ENCODE measurements around the gene CELF4. TPM values are rescaled to one million over a fixed set of nuclear protein-coding genes. Genes with fewer than 3 reads are reported as not detected.

The CELF4 gene
- total and polyA plus RNA-seq, 10 of the 15 experiments (the other 5 are each of a cell fraction or from before 2014, with no cell fraction given) = 0.03 to 0.32 TPM; not detected in 8

DNA sequence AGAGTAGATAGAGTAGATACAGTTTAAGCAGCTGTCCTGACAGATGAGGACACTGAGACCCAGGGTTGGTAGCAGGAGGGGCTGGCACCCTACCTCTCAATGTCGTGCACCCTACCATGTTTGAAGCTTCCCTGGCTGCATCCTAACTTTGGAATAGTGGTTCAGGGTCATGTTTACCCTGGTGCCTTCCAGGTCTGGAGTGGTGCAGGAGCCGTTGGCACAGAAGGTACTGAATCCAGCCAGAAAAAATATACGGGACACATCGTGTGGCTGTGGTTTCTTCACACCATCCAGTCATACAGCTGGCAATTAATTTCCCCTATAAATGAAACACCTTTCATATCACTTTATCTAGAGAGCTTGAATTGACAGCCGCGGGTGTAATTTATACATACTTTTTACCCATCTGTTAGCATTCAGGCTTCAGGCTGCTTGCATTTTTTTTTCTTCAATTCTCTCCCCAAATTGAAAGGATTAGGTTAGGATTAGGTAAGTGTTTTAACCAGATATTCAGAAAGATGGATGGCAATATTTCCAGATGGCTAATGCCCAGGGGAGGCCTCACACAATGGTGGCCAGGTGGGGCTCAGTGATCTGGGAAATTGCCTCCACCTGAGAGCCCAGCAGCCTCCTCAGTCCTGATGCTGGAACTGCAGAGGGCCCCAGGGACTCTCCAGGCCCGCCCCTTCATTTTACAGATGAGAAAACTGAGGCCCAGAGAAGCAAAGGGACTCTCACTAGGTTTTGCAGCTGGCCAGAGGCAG lies 127.0 kb downstream of the CELF4 start (continued):
- TF ChIP-seq HDAC6 (IDR thresholded peaks at IDR 0.05; ENCODE audit: unreplicated experiment) (no peak), SP1 (IDR thresholded peaks at IDR 0.05; ENCODE audit: low read depth, low read length) (no peak), NFYB (IDR thresholded peaks at IDR 0.05; ENCODE audit: insufficient read depth, low read depth, low read length) (no peak), RUNX3 (IDR thresholded peaks at IDR 0.05; ENCODE audit: low read length) (no peak), MYB (IDR thresholded peaks at IDR 0.05; ENCODE audit: borderline replicate concordance, low read depth, low read length) (no peak), ETV6 (conservative IDR thresholded peaks at IDR 0.05 in 1 of 2, IDR thresholded peaks at IDR 0.05 in 1 of 2; ENCODE audit: borderline replicate concordance in 1 of 2, low read depth in 1 of 2) (no peak), WRNIP1 (IDR thresholded peaks at IDR 0.05; ENCODE audit: borderline replicate concordance, low read depth, low read length) (no peak), LARP7 (IDR thresholded peaks at IDR 0.05) (no peak)
- TF ChIP-seq, protein P1, sequence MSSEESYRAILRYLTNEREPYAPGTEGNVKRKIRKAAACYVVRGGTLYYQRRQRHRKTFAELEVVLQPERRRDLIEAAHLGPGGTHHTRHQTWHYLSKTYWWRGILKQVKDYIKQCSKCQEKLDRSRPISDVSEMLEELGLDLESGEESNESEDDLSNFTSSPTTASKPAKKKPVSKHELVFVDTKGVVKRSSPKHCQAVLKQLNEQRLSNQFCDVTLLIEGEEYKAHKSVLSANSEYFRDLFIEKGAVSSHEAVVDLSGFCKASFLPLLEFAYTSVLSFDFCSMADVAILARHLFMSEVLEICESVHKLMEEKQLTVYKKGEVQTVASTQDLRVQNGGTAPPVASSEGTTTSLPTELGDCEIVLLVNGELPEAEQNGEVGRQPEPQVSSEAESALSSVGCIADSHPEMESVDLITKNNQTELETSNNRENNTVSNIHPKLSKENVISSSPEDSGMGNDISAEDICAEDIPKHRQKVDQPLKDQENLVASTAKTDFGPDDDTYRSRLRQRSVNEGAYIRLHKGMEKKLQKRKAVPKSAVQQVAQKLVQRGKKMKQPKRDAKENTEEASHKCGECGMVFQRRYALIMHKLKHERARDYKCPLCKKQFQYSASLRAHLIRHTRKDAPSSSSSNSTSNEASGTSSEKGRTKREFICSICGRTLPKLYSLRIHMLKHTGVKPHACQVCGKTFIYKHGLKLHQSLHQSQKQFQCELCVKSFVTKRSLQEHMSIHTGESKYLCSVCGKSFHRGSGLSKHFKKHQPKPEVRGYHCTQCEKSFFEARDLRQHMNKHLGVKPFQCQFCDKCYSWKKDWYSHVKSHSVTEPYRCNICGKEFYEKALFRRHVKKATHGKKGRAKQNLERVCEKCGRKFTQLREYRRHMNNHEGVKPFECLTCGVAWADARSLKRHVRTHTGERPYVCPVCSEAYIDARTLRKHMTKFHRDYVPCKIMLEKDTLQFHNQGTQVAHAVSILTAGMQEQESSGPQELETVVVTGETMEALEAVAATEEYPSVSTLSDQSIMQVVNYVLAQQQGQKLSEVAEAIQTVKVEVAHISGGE (CRISPR knock-in tag; IDR thresholded peaks at IDR 0.05) = no peak
- TF ChIP-seq, protein P2, sequence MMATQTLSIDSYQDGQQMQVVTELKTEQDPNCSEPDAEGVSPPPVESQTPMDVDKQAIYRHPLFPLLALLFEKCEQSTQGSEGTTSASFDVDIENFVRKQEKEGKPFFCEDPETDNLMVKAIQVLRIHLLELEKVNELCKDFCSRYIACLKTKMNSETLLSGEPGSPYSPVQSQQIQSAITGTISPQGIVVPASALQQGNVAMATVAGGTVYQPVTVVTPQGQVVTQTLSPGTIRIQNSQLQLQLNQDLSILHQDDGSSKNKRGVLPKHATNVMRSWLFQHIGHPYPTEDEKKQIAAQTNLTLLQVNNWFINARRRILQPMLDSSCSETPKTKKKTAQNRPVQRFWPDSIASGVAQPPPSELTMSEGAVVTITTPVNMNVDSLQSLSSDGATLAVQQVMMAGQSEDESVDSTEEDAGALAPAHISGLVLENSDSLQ (IDR thresholded peaks at IDR 0.05) = no peak

All from GM12878 (cell line).